Activated CD8-positive, alpha-beta T cell treated with anti-CD3 and anti-CD28 coated beads for 36 hours (primary cell): Measurements from ENCODE around the gene SMARCB1. TPM values are rescaled to one million over a fixed set of nuclear protein-coding genes. Genes with fewer than 3 reads are reported as not detected.

Source experiments
- ATAC-seq: fragments of 200-7000 bp; cut with Tn5 transposase; one replicate; pipeline ENCODE4 v1.10.0; 2021; ENCODE audit warnings: mild to moderate bottlenecking, moderate library complexity
- CTCF ChIA-PET: fragments of 350-600 bp; sonication (Branson Sonifier 250); formaldehyde crosslinking; loops from one replicate; lab custom pipeline; 2021; ENCODE audit warnings: antibody characterized with exemption; lab: Charles Lee
- POLR2A ChIA-PET: fragments of 350-600 bp; sonication (Branson Sonifier 250); formaldehyde crosslinking; loops from one replicate; lab custom pipeline; 2021; ENCODE audit warnings: antibody characterized with exemption; lab: Charles Lee
- DNase-seq: peaks from one replicate; pipeline ENCODE4 v3.0.0-alpha.2; 2020
- H3K27ac Mint-ChIP-seq: one replicate; pipeline ENCODE4 v1.8.0; 2021; ENCODE audit warnings: mild to moderate bottlenecking, mixed read lengths
- H3K27me3 Mint-ChIP-seq: one replicate; pipeline ENCODE4 v1.8.0; 2021; ENCODE audit warnings: mixed read lengths
- H3K36me3 Mint-ChIP-seq: one replicate; pipeline ENCODE4 v1.8.0; 2021; ENCODE audit warnings: low read depth, mixed read lengths
- H3K4me1 Mint-ChIP-seq: one replicate; pipeline ENCODE4 v1.8.0; 2021; ENCODE audit warnings: low read depth, mixed read lengths
- H3K4me3 Mint-ChIP-seq: one replicate; pipeline ENCODE4 v1.8.0; 2021; ENCODE audit warnings: mild to moderate bottlenecking, moderate library complexity, mixed read lengths
- H3K9me3 Mint-ChIP-seq: one replicate; pipeline ENCODE4 v1.8.0; 2021; ENCODE audit warnings: mixed read lengths
- intact Hi-C: fragments of 100-400 bp; cut with micrococcal nuclease; formaldehyde crosslinking; loops from one replicate; pipeline ENCODE4 v1.10.0; 2022
- total RNA-seq, 2 experiments: library from RNA; stranded (reverse); gene quantifications; one replicate each; pipeline ENCODE4 v1.2.3, GENCODE V29; 2021
- TF ChIP-seq, protein P1 (sequence below): fragments of 200-600 bp; IDR thresholded peaks from one replicate; pipeline ENCODE4 v1.8.0; 2022; ENCODE audit warnings: antibody characterized with exemption, mild to moderate bottlenecking

The SMARCB1 gene
- total RNA-seq, 2 experiments from 2014 or later: 82.8 to 86.3 TPM

DNA sequence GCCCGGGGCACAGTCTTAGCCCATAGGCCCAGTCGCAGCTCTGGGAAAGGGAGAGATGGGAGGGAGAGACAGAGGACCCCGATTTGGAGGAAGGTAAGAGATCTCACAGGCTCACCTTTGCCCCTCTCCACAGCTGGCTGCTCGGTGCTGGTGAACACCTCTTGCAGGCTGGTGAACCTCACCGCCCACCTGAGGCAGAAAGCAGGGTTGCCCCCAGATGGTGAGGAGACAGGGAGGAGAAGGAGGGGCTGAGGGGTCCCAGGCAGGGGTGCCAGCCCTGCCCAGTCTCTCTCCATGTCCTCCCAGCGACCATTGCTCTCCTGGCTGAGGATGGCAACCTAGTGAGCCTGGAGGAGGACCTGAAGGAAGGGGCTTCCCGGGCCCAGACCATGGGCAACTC lies 22.8 kb upstream of the SMARCB1 start:
- ChIA-PET CTCF (interaction anchor here (1.0 kb wide), 1 partner anchor 86 kb away, joined by 3 read pairs; no protein-coding TSS in a partner anchor), POLR2A (interaction anchor here (0.6 to 2.7 kb wide), 7 partner anchors 9 to 70 kb away, joined by 3 to 19 read pairs (median 5); partner anchors contain the start of gene ZNF70)
- H3K4me3 Mint-ChIP-seq: peak overlapping the region; percentile 68
- DNase-seq (peak; percentile 26), ATAC-seq (no peak)
- H3K4me1 Mint-ChIP-seq: peaks cover 35% of the 10 kb centered on the region
- H3K27me3 Mint-ChIP-seq: no peaks in the 10 kb centered on the region
- TF ChIP-seq, protein P1, sequence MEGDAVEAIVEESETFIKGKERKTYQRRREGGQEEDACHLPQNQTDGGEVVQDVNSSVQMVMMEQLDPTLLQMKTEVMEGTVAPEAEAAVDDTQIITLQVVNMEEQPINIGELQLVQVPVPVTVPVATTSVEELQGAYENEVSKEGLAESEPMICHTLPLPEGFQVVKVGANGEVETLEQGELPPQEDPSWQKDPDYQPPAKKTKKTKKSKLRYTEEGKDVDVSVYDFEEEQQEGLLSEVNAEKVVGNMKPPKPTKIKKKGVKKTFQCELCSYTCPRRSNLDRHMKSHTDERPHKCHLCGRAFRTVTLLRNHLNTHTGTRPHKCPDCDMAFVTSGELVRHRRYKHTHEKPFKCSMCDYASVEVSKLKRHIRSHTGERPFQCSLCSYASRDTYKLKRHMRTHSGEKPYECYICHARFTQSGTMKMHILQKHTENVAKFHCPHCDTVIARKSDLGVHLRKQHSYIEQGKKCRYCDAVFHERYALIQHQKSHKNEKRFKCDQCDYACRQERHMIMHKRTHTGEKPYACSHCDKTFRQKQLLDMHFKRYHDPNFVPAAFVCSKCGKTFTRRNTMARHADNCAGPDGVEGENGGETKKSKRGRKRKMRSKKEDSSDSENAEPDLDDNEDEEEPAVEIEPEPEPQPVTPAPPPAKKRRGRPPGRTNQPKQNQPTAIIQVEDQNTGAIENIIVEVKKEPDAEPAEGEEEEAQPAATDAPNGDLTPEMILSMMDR: no peak
- no peaks in the 10 kb centered on the region for H3K9me3 Mint-ChIP-seq
- intact Hi-C loops: no loop called here
- H3K36me3 Mint-ChIP-seq: peaks cover 20% of the 10 kb centered on the region
- H3K27ac Mint-ChIP-seq: peak overlapping the region; percentile 82

DNA sequence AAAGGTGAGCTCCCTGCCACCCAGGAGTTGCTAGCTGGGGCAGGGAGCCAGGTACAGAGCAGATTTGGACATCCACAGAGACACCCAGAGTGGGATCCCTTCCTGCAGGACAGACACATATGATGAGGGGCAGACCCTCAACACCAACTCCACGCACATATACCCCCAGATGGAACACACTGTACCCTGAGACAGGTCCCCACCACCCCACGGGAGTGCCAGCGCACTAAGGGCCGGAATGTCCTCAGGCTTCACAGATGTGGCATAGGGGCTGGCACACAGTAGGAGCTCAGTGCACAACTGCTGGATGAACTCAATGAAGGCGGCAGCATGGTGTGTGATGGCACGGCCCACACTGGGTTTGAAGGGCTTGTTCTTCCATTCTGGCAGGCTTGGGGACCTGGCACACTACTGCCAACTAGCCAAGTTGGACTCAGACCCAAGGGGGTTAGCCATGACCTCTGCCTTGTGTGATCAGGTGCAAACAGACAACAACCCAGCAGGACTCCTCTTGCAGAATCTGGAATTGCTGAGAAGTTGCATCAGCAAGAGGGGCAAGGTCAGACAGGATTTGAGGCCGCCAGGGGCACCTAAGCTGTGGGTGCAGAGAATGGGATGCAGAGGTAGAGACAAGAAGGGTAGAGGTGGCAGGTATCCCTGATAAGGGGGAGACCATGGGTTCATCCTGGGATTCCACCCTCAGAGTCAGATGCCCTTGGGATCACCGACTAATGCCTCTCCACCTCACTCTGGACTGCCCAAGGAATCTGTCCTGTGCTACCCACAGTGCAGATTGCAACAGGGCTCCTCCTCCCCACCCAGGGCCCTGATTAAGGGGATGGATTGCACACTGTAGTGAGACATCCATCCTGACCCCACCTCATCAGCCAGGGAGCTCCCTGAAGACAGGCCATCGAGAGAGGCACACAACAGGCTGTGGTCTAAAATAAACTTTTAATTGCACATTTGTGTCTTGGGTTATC lies 21.6 kb upstream of the SMARCB1 start:
- DNase-seq: no peak
- Mint-ChIP-seq H3K4me3 (peak overlapping the region; percentile 45), H3K27me3 (no peaks in the 10 kb centered on the region), H3K4me1 (peaks cover 35% of the 10 kb centered on the region), H3K36me3 (peaks cover 20% of the 10 kb centered on the region), H3K9me3 (no peaks in the 10 kb centered on the region), H3K27ac (peak overlapping the region; percentile 50)
- ChIA-PET POLR2A (interaction anchor here (0.5 to 2.2 kb wide), 5 partner anchors 13 to 1125 kb away, joined by 3 to 6 read pairs (median 4); no protein-coding TSS in a partner anchor), CTCF (interaction anchor here (0.9 to 1.9 kb wide), 5 partner anchors 12 to 138 kb away, joined by 3 to 7 read pairs (median 3); no protein-coding TSS in a partner anchor)
- TF ChIP-seq, protein P1: no peak
- intact Hi-C loops: loop anchor here (5.0 kb wide), 1 partner anchor 82 kb away; no protein-coding TSS in a partner anchor
- no peak for ATAC-seq

GRCh38 chr22:23767303-23767672 lies 19.5 kb upstream of the SMARCB1 start:
- CTCF ChIA-PET: interaction anchor here (0.6 to 5.4 kb wide), 7 partner anchors 14 to 174 kb away, joined by 3 to 48 read pairs (median 3); partner anchors contain the start of gene MIF
- TF ChIP-seq, protein P1: no peak
- Mint-ChIP-seq H3K4me3 (peak overlapping the region; percentile 81), H3K9me3 (no peaks in the 10 kb centered on the region), H3K36me3 (peaks cover 20% of the 10 kb centered on the region), H3K27me3 (no peaks in the 10 kb centered on the region), H3K4me1 (peaks cover 45% of the 10 kb centered on the region), H3K27ac (peak overlapping the region; percentile 81)
- ATAC-seq: no peak
- POLR2A ChIA-PET: interaction anchor here (0.5 to 2.3 kb wide), 15 partner anchors 10 to 387 kb away, joined by 3 to 11 read pairs (median 3); partner anchors contain the start of gene ZNF70
- intact Hi-C loops: loop anchor here (5.0 kb wide), 1 partner anchor 80 kb away; no protein-coding TSS in a partner anchor
- DNase-seq: no peak

GRCh38 chr22:23767673-23768548 lies 18.9 kb upstream of the SMARCB1 start, which contains the start of gene CHCHD10:
Gene CHCHD10 (minus strand): TSS chr22:23767972. CDS start chr22:23767874, 98 bp downstream.
- DNase-seq: peak; percentile 85
- Mint-ChIP-seq H3K27me3 (no peaks in the 10 kb centered on the region), H3K9me3 (no peaks in the 10 kb centered on the region), H3K27ac (peak within 1 kb of the TSS; percentile 81), H3K4me1 (peaks cover 41% of the 10 kb centered on the region), H3K4me3 (peak within 1 kb of the TSS; percentile 81), H3K36me3 (peaks cover 16% of the 10 kb centered on the region)
- peak; percentile 66 for ATAC-seq
- intact Hi-C loops: loop anchor here (5.0 kb wide), 1 partner anchor 79 kb away; no protein-coding TSS in a partner anchor
- ChIA-PET POLR2A (interaction anchor here (0.5 to 2.3 kb wide), 16 partner anchors 10 to 1976 kb away, joined by 3 to 11 read pairs (median 3); partner anchors contain the start of gene ZNF70), CTCF (interaction anchor here (1.0 to 5.4 kb wide), 6 partner anchors 15 to 175 kb away, joined by 3 to 48 read pairs (median 4); partner anchors contain the start of gene MIF)
- TF ChIP-seq, protein P1: peak; percentile 85
